ENCODE data around the gene TP53.

GRCh38 chr17:7634384-7634783, 52.9 kb downstream of the TP53 start:
- TF ChIP-seq POLR2A (IDR thresholded peaks at IDR 0.05) (no peak), CTCF (IDR thresholded peaks at IDR 0.05) (peak in 3 of 6 experiments; percentile 16 to 33 (median 25))

All from Peyer's patch (tissue), 4 donors.